HG03521 (cell line): ENCODE results near the gene ZNF488.

ENCODE experiments used
- ATAC-seq: cut with Tn5 transposase; IDR thresholded peaks from one replicate; pipeline ENCODE4 v1.9.1; 2021; ENCODE audit warnings: mild to moderate bottlenecking, moderate library complexity; ENCODE audit not compliant: unreplicated experiment

Gene ZNF488

GRCh38 chr10:47332371-47332770, 51.7 kb downstream of the ZNF488 start:
- ATAC-seq, result no peak

- ATAC-seq, result no peak
Observed at GRCh38 chr10:47331954-47332353, 52.1 kb downstream of the ZNF488 start.

GRCh38 chr10:47331491-47331890, 52.6 kb downstream of the ZNF488 start:
- ATAC-seq, result no peak

GRCh38 chr10:47330804-47331203, 53.3 kb downstream of the ZNF488 start:
- no peak for ATAC-seq

- ATAC-seq, result no peak
Observed at GRCh38 chr10:47330366-47330765, 53.7 kb downstream of the ZNF488 start.

GRCh38 chr10:47329855-47330254, 54.2 kb downstream of the ZNF488 start:
- no peak for ATAC-seq

GRCh38 chr10:47326927-47327330, 57.2 kb downstream of the ZNF488 start:
- ATAC-seq, result no peak

GRCh38 chr10:47326306-47326926, 57.7 kb downstream of the ZNF488 start:
- no peak for ATAC-seq

GRCh38 chr10:47325303-47326291, 58.5 kb downstream of the ZNF488 start:
- no peak for ATAC-seq

GRCh38 chr10:47323636-47324296, 60.3 kb downstream of the ZNF488 start:
- ATAC-seq, result no peak

GRCh38 chr10:47323087-47323486, 61.0 kb downstream of the ZNF488 start:
- no peak for ATAC-seq

GRCh38 chr10:47322300-47323061, 61.6 kb downstream of the ZNF488 start, which contains the start of gene GDF2:
Gene GDF2 (plus strand): TSS chr10:47322454. CDS start chr10:47322669, 215 bp downstream.
- no peak for ATAC-seq

GRCh38 chr10:47321521-47322195, 62.4 kb downstream of the ZNF488 start:
- no peak for ATAC-seq

- no peak for ATAC-seq
Observed at GRCh38 chr10:47320812-47321211, 63.3 kb downstream of the ZNF488 start.

- no peak for ATAC-seq
Observed at GRCh38 chr10:47319784-47320183, 64.3 kb downstream of the ZNF488 start.

- no peak for ATAC-seq
Observed at GRCh38 chr10:47318706-47319105, 65.4 kb downstream of the ZNF488 start.

GRCh38 chr10:47317251-47317650, 66.8 kb downstream of the ZNF488 start:
- no peak for ATAC-seq

- ATAC-seq, result no peak
Observed at GRCh38 chr10:47316131-47316530, 68.0 kb downstream of the ZNF488 start.
